Measurements from ENCODE around the gene MITF. TPM values are rescaled to one million over a fixed set of nuclear protein-coding genes. Genes with fewer than 3 reads are reported as not detected.
"Not testable (repeated sequence)": the region's sequence is repeated elsewhere in the genome, so short reads cannot be mapped to it uniquely, and the experiment has no call there.

Gene MITF
- total RNA-seq, 1 experiment from 2014 or later = 3.3 TPM

DNA sequence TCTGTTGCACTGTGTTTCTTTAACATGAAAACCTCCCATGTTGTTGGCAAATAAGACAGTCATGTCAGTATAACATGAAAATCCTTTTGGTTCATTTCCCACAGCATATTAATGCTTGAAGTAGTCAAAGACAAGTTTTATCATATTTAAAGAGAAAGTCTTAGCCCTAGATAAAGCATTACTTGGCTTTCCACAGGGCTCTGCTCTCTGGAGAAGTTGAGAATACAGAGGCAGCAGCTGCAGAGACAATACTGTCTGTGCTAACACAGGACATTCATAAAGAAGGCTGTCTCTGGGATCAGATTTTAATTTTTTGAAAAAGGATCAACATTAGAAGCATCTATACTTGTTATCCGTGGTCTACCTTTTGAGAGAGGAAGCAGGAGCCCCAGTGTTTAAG is 156.8 kb downstream of the MITF start:
- no peak for DNase-seq (ENCODE audit: extremely low read depth, low read depth)

DNA sequence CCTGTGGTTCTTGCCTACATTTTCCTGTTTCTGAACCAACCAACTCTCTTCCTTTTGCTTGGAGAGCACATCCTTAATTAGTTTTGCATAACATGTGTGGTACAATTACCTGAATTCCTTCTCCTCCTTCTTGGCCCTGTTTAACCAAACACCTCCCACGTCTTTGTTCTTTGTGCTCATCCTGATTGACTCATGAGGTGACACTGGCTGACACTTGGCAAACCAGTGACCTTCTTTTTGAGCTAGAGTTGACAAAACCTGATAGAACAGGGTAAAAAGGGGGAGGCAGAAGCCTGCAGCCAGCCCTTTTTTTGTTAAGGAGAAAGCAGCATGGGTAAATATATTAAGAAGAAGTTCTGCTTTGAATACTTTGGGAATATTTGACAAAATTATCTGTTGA is 161.1 kb downstream of the MITF start:
- DNase-seq (ENCODE audit: extremely low read depth, low read depth) = no peak

DNA sequence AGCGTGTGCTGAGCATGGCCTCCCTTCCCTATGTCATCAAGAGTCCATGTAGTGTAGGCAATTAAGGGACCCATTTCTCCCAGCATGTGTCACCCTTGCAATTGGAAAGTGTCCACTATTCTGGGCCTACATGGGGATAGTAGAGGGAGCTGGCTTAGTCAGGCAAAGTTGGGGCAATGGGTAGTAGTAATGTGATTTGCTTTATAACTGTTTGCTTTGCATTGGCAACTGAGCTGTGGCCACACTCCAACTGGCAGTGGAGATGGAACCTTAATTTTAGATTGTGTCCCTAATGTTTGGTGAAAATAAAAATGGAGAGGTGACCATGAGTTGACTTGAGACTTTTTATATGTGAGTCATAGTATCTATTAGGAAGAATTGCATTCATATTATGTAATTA is 162.5 kb downstream of the MITF start:
- no peak for DNase-seq (ENCODE audit: extremely low read depth, low read depth)

DNA sequence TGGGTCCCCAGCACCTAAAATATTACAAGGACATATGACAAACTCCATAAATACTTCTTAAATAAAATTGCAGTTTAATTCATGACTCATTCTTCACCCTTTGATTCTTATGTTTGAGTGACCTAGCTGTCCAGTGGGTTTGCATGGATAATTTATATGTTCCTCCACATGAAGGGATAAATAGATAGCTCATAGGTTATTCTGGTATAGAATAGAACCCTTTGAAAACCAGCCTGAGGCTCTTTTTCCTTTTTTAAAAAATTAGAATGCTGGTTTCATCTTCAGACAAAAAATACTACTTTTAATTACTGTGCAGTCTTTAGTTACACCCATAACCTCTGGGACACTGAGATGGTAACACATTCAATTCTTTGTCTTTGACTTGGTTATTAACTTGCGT is 163.1 kb downstream of the MITF start:
- no peak for DNase-seq (ENCODE audit: extremely low read depth, low read depth)

DNA sequence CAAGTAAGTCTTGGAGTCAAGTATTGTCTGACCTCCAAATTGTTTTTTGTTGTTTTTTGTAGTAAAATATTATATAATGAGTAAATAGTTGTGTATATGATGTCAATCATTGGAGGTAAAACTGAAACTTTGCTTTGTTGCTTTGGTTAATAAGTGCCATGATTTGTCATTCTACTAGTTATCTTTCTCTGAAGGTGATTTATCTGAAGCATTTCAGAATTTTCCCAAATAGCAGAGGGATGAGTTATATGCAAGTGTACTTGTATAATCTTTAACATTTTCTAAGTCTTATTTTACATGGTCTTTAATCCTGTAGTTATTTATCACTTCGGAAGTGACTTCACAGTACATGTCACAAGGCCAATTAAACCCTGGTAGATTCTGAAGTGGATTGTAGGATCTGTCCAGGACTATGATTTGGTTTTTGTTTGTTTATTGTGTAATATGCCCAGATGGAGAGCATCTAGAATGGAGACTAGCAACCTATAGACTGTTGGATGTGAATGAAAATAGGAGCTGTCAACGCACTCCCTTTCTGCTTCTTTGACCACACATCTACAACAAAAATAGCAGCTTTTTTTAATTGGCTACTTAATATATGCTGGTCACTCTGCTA is 167.2 kb downstream of the MITF start:
- no peak for DNase-seq (ENCODE audit: extremely low read depth, low read depth)

DNA sequence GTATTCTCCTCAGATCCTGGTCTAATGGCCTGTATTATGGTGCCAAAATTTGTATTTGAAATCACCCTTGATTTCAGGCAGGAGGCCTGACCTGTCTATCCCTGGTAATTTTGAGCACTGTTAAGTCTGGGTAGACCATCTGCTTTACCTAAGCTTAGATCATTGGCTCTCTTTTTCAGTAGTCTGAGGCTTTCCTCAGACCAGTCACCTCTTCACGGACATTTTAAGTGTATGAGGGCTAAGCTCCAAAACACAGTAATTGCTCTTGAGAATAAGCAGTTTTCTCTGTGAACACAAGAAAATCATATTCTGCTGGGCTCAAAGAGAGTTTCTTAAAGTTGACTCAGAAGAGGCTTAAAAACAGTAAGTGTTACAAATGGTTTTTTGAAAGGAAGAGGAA is 168.3 kb downstream of the MITF start:
- DNase-seq (ENCODE audit: extremely low read depth, low read depth) = no peak

DNA sequence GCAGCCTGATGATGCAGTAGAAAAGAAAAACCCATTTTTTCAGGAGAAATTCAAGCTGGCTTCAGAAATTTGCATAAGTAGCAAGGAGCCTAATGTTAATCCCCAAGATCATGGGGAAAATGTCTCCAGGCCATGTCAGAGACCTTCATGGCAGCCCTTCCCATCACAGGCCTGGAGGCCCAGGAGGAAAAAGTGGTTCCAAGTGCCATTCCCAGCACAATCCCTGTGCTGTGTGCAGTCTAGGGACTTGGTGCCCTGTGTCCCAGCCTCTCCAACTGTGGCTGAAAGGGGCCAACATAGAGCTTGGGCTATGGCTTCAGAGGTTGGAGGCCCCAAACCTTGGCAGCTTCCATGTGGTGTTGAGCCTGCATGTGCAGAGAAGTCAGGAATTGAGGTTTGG is 170.6 kb downstream of the MITF start:
- DNase-seq (ENCODE audit: extremely low read depth, low read depth) = not testable (repeated sequence)

DNA sequence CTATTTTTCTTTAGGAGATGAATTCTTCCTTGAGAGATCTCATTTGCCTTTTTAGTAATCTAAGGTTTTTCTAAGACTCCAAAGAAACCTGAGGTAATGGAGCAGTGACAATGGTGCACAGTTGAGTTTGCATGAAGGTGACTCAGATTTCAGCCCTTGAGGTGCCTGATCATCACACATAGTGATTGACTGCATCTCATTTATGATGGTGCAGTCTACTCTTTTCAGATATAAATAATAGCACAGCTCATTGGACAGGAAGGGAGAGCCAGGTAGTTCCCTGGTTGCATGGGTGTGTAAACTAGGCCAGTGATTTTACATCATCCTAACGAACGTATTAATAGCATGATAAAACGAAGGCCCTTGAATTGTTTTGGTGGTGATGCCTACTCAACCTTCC is 174.2 kb downstream of the MITF start:
- DNase-seq (ENCODE audit: extremely low read depth, low read depth) = no peak

DNA sequence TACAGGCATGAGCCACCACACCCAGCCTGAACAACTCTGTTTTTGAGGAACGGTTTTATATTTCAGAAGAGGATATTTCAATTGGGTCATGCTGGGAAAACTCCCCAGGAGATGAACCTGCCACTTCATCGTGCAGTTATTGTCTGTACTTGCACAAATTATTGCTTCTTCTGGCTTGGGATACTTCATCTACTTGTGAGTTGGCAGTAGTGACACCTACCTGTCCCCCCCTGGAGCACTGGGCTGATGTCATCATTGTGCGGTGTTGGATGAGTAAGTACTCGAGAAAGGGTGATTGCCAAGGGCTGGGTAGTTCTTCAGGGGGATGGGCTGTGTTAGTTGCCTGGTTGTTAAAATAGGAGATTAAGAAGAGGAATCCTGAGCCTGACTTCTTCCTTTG is 175.1 kb downstream of the MITF start:
- no peak for DNase-seq (ENCODE audit: extremely low read depth, low read depth)

DNA sequence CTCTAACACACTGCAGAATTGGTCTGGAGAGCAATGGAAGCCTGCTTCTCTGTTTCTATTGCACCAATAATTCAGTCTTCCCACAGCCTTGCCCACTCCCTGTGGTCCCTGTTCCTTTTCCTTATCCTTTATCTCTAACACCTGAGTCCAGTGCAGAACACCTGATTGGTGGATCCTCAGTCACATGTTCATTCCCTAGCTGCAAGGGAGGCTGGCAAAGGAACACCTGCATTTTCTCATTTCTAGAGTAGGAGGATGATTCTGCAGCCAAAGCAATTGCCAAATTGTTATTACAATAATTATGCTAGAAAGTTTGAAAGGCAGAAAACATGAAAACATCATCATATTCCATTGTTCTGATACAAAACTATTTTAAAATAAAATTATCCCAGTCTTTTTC is 176.5 kb downstream of the MITF start:
- no peak for DNase-seq (ENCODE audit: extremely low read depth, low read depth)

DNA sequence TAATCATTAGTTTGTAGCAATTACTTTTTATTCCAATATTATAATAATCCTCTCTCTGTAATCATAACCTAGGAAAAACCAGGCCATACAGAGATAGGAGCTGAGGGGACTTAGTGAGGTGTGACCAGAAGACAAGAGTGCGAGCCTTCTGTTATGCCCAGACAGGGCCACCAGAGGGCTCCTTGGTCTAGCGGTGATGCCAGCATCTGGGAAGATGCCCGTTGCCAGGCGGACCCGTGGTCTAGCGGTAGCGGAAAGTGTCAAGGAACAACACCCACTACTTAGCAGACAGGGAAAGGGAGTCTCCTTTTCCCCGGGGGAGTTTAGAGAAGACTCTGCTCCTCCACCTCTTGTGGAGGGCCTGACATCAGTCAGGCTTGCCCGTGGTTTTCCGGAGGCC is 180.7 kb downstream of the MITF start:
- not testable (repeated sequence) for DNase-seq (ENCODE audit: extremely low read depth, low read depth)

DNA sequence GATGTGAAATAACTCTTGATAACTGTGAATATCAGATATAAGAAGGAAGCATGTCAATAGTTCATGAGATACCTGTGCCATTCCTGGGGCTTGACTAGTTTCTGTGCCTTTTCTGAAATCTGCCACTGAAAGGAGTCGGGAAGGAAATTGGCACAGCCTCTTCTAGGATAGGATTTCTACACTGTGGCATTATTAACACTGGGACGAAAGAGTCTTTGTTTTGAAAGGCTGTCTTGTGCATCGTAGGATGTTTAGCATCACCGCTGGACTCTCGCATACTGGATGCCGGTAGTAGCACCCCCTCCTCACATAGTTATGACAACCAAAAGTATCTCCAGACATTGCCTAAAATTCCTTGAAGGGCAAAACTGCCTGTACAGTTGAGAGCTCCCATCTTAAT is 182.4 kb downstream of the MITF start:
- DNase-seq (ENCODE audit: extremely low read depth, low read depth) = no peak

DNA sequence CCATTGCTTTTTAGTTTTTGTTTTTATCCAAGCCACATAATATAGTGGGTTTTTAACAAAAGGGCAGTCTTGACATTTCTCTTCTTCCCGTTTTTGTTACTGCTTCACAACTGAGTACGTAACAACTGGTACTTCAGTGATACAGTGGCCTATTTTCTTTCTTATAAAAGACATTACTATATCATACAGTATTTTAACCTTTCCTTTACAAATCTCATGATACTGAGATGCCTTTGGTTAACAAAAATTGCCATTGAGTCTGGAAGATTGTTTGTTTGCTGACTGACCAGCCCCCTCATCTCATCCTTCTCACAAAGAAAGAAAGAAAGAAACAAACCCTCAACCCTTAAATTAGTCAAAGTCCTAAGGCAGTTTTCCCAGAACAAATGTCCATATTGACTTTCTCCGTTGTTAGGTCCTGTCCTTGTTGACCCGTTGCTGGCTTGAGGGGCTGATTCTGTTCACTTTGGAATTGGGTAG is 183.3 kb downstream of the MITF start:
- no peak for DNase-seq (ENCODE audit: extremely low read depth, low read depth)

DNA sequence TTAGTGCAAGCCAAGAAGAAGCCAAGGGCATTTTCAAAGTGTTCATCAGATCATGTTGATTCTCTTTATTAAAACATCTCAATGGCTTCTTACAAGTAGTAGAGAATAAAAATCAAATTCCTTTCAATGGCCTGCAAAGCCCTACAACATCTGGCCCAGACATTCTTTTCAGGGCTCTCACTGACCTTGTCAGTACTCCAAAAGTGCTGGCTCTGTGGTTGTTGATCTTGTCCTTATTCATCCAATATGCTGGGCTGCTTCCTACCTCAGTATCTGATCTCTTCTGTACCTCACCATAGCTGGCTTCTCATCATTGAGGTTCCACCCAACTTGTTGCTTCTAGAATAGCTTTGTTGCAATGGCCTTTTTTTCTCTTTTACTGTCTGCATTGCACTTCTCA is 186.2 kb downstream of the MITF start:
- no peak for DNase-seq (ENCODE audit: extremely low read depth, low read depth)

DNA sequence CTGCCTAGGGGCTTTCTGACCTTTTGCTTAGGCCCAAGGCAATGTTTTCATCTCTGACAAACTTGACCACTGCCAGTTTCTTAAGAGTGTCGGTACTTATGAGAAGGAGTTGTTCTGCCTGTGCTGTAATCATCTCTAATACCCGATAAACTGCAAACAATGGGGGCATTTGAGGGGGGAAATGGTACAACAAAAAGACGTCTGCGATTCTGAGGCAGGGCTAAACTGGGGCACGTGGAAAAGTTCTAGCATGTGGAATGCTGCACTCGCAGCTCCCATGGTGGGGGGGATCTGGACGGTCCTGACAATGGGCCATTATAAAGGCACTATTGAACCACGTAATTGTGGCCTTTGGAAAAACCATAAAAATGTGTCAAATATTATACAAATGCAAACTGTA is 187.1 kb downstream of the MITF start:
- no peak for DNase-seq (ENCODE audit: extremely low read depth, low read depth)

DNA sequence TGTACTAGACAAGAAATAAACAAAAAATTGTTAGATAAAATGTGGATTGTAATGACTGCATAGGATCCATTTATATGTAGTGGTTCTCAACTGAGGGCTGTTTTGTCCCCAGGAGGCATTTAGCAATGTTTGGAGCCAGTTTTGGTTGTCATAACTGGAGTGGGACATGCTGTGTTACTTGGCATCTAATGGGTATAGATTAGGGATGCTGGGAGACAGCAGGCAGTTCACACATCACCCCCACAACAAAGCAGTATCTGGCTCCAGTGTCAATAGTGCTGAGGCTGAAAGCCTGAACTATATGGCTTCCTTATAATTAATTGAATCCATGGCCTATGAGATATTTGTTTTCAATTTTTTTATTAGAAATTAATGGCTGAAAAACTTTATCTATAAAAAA is 188.3 kb downstream of the MITF start:
- no peak for DNase-seq (ENCODE audit: extremely low read depth, low read depth)

DNA sequence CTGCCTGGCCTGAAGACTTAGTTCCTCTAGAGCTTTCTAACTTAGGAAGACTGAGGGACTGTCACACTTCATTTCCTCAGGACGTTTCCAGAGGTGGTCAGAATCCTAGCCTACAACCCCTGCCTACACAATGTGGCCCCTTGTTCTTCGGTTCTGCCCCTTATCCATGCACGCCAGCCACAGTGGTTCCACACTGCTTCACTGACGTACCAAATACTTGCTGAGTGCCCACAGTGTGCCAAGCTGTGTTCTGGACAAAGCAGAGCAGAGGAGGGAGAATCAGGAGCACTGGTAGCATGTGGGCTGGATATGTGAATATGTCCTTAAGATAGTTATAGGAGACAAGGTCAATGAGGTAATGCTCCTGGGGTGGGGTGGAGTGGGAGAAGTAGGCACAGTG is 189.8 kb downstream of the MITF start:
- no peak for DNase-seq (ENCODE audit: extremely low read depth, low read depth)

DNA sequence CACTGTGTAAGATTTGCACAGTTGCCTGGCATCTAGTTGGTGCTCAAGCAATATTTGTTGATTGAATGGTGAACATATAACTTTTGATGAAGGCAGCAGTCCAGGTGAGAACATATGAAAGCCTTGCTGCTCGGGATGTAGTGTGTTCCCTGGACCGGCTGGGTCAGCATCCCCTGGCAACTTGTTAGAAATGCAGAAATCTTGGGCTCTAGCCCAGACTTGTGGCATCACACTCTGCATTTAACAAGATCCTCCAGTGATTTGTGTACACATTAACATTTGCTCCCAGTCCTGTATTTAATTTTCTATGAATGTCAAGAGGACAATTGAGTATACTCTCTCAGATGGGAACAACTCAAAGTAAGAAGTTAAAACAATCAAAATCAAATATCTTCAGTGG is 191.3 kb downstream of the MITF start:
- DNase-seq (ENCODE audit: extremely low read depth, low read depth) = no peak

DNA sequence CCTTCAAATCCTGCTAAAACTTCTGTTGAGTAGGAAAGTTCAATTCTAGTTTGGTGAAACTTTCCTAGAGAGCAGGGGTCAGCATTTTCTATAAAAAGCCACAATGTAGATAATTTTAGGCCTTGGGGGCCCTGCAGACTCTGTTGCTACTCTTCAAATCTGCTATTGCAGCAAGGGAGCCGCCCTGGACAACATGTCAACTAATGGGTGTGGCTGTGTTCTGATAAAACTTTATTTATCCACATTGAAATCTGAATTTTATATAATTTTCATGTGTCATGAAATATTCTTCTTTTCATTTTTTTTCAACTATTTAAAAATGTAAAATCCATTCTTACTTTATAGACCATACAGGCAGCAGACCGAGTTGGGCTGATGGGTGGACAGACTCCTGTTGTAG is 192.8 kb downstream of the MITF start:
- no peak for DNase-seq (ENCODE audit: extremely low read depth, low read depth)

DNA sequence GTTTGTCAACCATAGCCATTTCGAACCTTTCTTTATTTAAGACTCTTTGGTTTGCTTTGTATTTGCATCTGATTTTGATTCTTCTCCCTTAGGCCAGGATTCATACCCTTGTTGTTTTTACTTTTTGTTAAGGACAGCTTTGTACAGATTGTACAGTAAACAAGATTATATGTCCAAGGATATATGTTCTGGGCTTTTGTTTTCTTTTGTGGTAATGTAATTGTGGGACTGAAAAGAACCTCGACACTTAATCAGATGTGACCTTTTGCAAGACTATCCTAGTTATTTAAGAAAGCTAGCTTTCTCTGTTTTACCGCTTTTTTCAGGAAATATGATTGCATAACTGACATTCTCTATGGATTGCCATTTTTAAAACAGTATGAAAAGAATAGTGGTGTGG is 193.2 kb downstream of the MITF start:
- no peak for DNase-seq (ENCODE audit: extremely low read depth, low read depth)

DNA sequence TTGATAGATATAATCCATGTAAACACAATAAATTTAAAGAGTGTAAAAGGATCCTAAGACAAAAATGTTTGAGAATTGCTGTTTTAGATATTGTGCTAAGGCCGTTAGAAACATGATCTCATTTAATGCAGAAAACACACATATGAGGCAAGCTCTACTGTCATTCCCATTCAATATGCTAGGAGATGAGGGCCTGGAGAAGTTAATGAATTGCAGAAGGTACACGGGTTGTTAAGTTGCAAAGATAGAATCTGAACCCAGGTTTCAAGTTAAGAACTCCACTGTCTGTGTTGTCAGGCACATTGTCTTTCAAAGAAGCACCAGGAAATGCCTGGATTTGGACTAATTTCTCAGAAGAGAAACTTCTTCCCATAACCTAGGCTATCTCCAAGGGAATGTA is 195.1 kb downstream of the MITF start:
- no peak for DNase-seq (ENCODE audit: extremely low read depth, low read depth)

DNA sequence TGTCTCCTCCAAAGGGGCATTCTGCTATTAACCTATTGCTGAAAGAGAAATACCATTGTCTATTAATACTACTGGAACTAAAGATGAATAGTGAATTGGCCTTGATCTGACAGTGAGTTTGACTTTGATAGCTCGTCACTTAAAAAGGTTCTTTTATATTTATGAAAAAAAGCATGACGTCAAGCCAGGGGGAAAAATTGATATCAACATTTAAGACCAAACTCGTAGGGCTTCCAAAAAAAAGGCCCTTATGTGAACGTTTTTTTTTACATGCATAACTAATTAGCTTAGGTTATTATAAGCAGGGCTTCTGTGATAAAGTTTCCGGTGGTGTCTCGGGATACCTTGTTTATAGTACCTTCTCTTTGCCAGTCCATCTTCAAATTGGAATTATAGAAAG is 197.0 kb downstream of the MITF start:
- DNase-seq (ENCODE audit: extremely low read depth, low read depth) = no peak

DNA sequence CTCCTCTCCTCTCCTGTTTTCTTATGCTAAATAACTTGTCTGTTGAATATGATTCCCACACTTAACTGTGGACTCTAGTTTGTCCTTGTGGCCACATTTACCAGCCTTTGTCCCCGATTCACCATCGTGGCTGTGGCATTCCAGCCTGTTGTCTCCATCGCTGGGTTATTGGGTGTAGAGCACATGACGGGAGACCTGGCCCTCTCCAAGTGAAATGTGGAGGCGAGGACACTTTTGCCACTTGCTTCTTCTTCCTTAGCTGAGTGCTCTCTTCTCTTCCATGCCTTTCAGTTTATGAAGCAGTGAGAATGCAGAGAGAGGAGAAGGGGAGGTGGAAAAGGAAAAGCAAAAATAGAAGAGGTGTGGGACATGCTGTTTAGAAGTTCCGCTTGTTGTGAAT is 198.8 kb downstream of the MITF start:
- DNase-seq (ENCODE audit: extremely low read depth, low read depth) = no peak
